Subcutaneous abdominal adipose tissue (tissue), 5 donors: Measurements from ENCODE around the gene PKIG.
A peak's percentile ranks its signal among the peaks of the same experiment; 100 is the strongest.

Experiments used
- H3K27ac ChIP-seq: one replicate; pipeline ENCODE4 v1.7.0; 2013; ENCODE audit warnings: low read depth, mild to moderate bottlenecking, inconsistent platforms, low read length, moderate library complexity
- H3K27me3 ChIP-seq, 5 donors: one replicate each; pipeline ENCODE4 v1.7.0; 2013; ENCODE audit warnings: low read length in 5 of 5, inconsistent platforms in 1 of 5; ENCODE audit not compliant: control insufficient read depth in 5 of 5, insufficient read depth in 4 of 5
- H3K36me3 ChIP-seq, 5 donors: one replicate each; pipeline ENCODE4 v1.7.0; 2013; ENCODE audit warnings: low read length in 5 of 5; ENCODE audit not compliant: control insufficient read depth in 5 of 5, insufficient read depth in 5 of 5
- H3K4me1 ChIP-seq, 5 donors: one replicate each; pipeline ENCODE4 v1.7.0; 2013; ENCODE audit warnings: low read length in 5 of 5, mild to moderate bottlenecking in 3 of 5, moderate library complexity in 1 of 5; ENCODE audit not compliant: control insufficient read depth in 5 of 5, insufficient read depth in 5 of 5
- H3K4me3 ChIP-seq, 5 donors: one replicate each; pipeline ENCODE4 v1.7.0; 2013; ENCODE audit warnings: low read length in 5 of 5, low read depth in 1 of 5
- H3K9ac ChIP-seq, 5 donors: one replicate each; pipeline ENCODE4 v1.7.0; 2013; ENCODE audit warnings: low read length in 5 of 5, mild to moderate bottlenecking in 4 of 5, moderate library complexity in 3 of 5
- H3K9me3 ChIP-seq, 5 donors: one replicate each; pipeline ENCODE4 v1.7.0; 2013; ENCODE audit warnings: low read length in 5 of 5; ENCODE audit not compliant: control insufficient read depth in 5 of 5
- donor health status: healthy.
- donor health status: healthy.
- donor health status: healthy.
- donor health status: healthy.
- donor health status: healthy.

PKIG gene

GRCh38 chr20:44582311-44583025, at the start of gene PKIG:
PKIG (plus strand) TSS chr20:44582579; CDS start chr20:44614557, 31,978 bp downstream.
- H3K9ac ChIP-seq = peak within 1 kb of the TSS; percentile 57 to 78 (median 76)
- no peaks in the 10 kb centered on the region for H3K27me3 ChIP-seq
- no peaks in the 10 kb centered on the region for H3K9me3 ChIP-seq
- H3K36me3 ChIP-seq = no peaks in the 10 kb centered on the region
- H3K27ac ChIP-seq = peak within 1 kb of the TSS; percentile 94
- H3K4me3 ChIP-seq = peak within 1 kb of the TSS; percentile 51 to 74 (median 67)
- H3K4me1 ChIP-seq = peaks cover 17 to 80% (median 68%) of the 10 kb centered on the region in 5 donors

DNA sequence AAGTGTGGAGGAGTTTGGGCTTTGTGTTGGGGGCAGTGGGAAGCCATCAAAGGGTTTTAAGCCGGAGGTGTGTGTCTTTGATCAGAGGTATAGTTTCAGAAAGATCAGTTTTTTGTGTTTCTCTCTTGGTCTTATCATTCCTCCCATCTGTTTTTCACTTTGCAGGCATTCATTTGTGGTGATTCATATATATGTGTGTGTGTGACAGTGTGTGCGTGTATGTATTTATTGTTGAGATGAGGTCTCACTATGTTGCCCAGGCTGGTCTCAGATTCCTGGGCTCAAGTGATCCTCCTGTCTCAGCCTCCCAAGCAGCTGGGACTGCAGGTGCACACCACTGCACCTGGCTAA, 49.4 kb upstream of the PKIG start:
- H3K9ac ChIP-seq = peak overlapping the region in 2 of 5 donors; percentile 4 to 79
- peaks cover 0 to under 1% (median 0%) of the 10 kb centered on the region in 5 donors for H3K27me3 ChIP-seq
- H3K27ac ChIP-seq = peak overlapping the region; percentile 24
- H3K9me3 ChIP-seq = no peaks in the 10 kb centered on the region
- H3K4me3 ChIP-seq = peak overlapping the region in 4 of 5 donors; percentile 58 to 84 (median 76)
- peaks cover 4 to 22% (median 14%) of the 10 kb centered on the region in 5 donors for H3K4me1 ChIP-seq
- H3K36me3 ChIP-seq = no peaks in the 10 kb centered on the region

- H3K4me3 ChIP-seq = no peak overlapping the region
- no peak overlapping the region for H3K9ac ChIP-seq
- H3K4me1 ChIP-seq = peaks cover 4 to 22% (median 14%) of the 10 kb centered on the region in 5 donors
- no peaks in the 10 kb centered on the region for H3K9me3 ChIP-seq
- no peak overlapping the region for H3K27ac ChIP-seq
- no peaks in the 10 kb centered on the region for H3K36me3 ChIP-seq
- no peaks in the 10 kb centered on the region for H3K27me3 ChIP-seq
These were observed 48.5 kb upstream of the PKIG start for GRCh38 chr20:44533928-44534327.

DNA sequence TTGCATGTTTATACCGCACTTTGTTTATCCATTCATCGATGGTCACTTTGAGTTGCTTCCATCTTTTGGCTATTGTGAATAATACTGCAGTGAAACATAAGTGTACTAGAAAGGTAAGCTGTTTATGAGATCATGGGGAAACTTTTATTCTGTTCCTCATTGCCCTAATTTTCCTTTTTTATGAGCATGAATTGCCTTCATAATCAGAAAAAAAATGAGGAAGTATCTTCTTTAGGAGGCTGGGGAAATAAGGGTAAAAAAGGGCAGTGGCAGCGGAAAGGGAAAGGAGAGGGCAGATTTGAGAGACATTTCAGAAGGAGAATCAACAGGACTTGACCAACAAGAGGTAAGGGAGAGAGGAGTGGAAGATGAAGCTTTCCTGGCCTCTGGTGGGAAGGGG, 46.2 kb upstream of the PKIG start:
- no peaks in the 10 kb centered on the region for H3K27me3 ChIP-seq
- no peak overlapping the region for H3K4me3 ChIP-seq
- H3K4me1 ChIP-seq = peaks cover 4 to 23% (median 14%) of the 10 kb centered on the region in 5 donors
- H3K27ac ChIP-seq = no peak overlapping the region
- no peaks in the 10 kb centered on the region for H3K9me3 ChIP-seq
- H3K9ac ChIP-seq = no peak overlapping the region
- no peaks in the 10 kb centered on the region for H3K36me3 ChIP-seq

DNA sequence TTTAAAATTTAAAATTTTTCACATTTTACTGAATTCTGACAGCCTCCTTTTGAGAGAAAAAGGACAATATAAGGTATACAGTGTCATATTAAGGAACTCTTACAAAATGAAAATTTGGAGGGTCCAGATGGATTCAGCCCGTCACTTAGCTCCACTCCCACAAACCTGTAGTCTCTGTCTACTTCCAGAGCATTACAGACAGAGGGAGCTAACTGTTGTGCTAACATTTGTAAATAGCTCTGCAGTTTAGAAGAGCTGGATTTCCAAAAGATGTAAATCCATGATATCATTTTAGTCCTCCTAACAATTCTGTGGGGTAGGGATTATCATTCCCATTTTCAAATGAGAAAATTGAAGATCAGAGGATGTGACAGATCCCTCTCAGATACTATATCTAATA, 44.4 kb upstream of the PKIG start:
- Histone ChIP-seq H3K4me3 (no peak overlapping the region), H3K4me1 (peaks cover 0 to 9% (median 5%) of the 10 kb centered on the region in 5 donors), H3K36me3 (no peaks in the 10 kb centered on the region), H3K9ac (no peak overlapping the region), H3K27me3 (no peaks in the 10 kb centered on the region), H3K9me3 (no peaks in the 10 kb centered on the region), H3K27ac (no peak overlapping the region)

GRCh38 chr20:44540834-44541233, 41.5 kb upstream of the PKIG start:
- H3K27ac ChIP-seq = no peak overlapping the region

GRCh38 chr20:44541992-44542391, 40.4 kb upstream of the PKIG start:
- H3K36me3 ChIP-seq = peaks cover 0 to 2% (median 0%) of the 10 kb centered on the region in 5 donors
- H3K4me1 ChIP-seq = peaks cover 0 to 7% (median 5%) of the 10 kb centered on the region in 5 donors
- H3K9ac ChIP-seq = peak overlapping the region in 1 of 5 donors; percentile 19
- no peak overlapping the region for H3K4me3 ChIP-seq
- no peak overlapping the region for H3K27ac ChIP-seq
- no peaks in the 10 kb centered on the region for H3K9me3 ChIP-seq
- H3K27me3 ChIP-seq = no peaks in the 10 kb centered on the region

More at GRCh38 chr20:44540834-44541233, 41.5 kb upstream of the PKIG start:
- peaks cover 0 to 9% (median 5%) of the 10 kb centered on the region in 5 donors for H3K4me1 ChIP-seq
- no peaks in the 10 kb centered on the region for H3K36me3 ChIP-seq
- no peaks in the 10 kb centered on the region for H3K27me3 ChIP-seq
- H3K9me3 ChIP-seq = no peaks in the 10 kb centered on the region
- no peak overlapping the region for H3K4me3 ChIP-seq
- H3K9ac ChIP-seq = no peak overlapping the region

DNA sequence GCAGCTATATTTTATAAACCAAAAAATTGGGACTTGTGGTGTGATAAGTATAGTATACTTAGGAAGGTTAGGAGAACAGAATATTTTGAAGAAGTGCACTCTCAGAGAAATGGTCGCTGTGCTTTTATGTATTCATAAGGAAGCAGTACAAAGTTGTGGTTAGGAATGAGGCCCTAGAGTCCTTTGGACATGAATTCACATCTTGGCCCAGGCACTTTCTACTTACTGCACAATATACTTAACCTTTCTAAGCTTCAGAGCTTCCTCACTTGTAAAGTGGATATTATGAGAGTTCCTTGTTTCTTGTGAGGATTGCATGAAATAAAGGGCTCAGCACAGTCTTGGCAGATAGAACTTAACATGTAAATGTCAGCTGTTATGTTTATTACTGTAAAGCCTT, 39.5 kb upstream of the PKIG start:
- Histone ChIP-seq H3K27me3 (no peaks in the 10 kb centered on the region), H3K27ac (no peak overlapping the region), H3K4me1 (peaks cover 0 to 8% (median 5%) of the 10 kb centered on the region in 5 donors), H3K4me3 (no peak overlapping the region), H3K9ac (no peak overlapping the region), H3K36me3 (peaks cover 0 to 2% (median 0%) of the 10 kb centered on the region in 5 donors), H3K9me3 (no peaks in the 10 kb centered on the region)

DNA sequence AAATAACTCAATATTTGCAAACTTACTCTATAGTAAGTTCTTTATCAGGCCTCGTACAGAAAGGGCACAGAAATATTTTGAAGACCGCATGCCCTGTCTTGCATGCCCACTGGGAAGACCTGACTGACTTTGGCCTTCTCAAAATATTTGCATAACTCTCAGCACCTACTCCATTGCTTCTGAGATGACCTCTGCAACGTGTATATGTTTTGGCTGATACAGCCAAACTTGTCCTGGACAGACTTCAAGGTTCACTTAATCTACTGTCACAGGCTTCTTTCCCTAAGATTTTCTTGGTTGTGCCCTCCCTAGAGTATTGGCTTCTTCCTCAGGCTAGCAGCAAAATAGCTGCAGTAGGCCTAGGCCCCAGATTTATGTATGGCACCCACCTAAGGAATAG, 39.0 kb upstream of the PKIG start:
- peaks cover 0 to 12% (median 8%) of the 10 kb centered on the region in 5 donors for H3K4me1 ChIP-seq

GRCh38 chr20:44544263-44544662, 38.1 kb upstream of the PKIG start:
- Histone ChIP-seq H3K4me3 (no peak overlapping the region), H3K4me1 (peaks cover 0 to 21% (median 14%) of the 10 kb centered on the region in 5 donors), H3K27ac (no peak overlapping the region), H3K9ac (no peak overlapping the region), H3K36me3 (peaks cover 0 to 2% (median 0%) of the 10 kb centered on the region in 5 donors), H3K9me3 (no peaks in the 10 kb centered on the region), H3K27me3 (no peaks in the 10 kb centered on the region)

More for the DNA sequence above, 39.0 kb upstream of the PKIG start:
- no peaks in the 10 kb centered on the region for H3K27me3 ChIP-seq
- H3K36me3 ChIP-seq = peaks cover 0 to 2% (median 0%) of the 10 kb centered on the region in 5 donors
- H3K4me3 ChIP-seq = no peak overlapping the region
- no peaks in the 10 kb centered on the region for H3K9me3 ChIP-seq
- no peak overlapping the region for H3K27ac ChIP-seq
- no peak overlapping the region for H3K9ac ChIP-seq
